T-cell (primary cell): Measurements from ENCODE around the gene ATAD1. TPM values are rescaled to one million over a fixed set of nuclear protein-coding genes. Genes with fewer than 3 reads are reported as not detected.
"Not testable (repeated sequence)": the region's sequence is repeated elsewhere in the genome, so short reads cannot be mapped to it uniquely, and the experiment has no call there.

Source experiments
- ATAC-seq, 4 experiments: fragments of 200-7000 bp in 3 of 4; fragments of 150-1000 bp in 1 of 4; cut with Tn5 transposase; replicated peaks in 1 of 4; 1 replicate in 3 of 4; 2 replicates in 1 of 4; pipeline ENCODE4 v1.10.0; 2021; ENCODE audit warnings: moderate library complexity in 3 of 4, mild to moderate bottlenecking in 2 of 4, moderate number of reproducible peaks in 1 of 4
- CTCF ChIA-PET, 2 donors: fragments of 300-600 bp; sonication (Branson Sonifier 250); formaldehyde crosslinking; loops; one replicate each; lab custom pipeline; 2022; ENCODE audit warnings: antibody characterized with exemption in 2 of 2; lab: Charles Lee
- POLR2A ChIA-PET, 2 donors: fragments of 300-600 bp; sonication (Branson Sonifier 250); formaldehyde crosslinking; loops; one replicate each; lab custom pipeline; 2022; ENCODE audit warnings: antibody characterized with exemption in 2 of 2; lab: Charles Lee
- DNase-seq, 35 experiments: peaks; one replicate each; pipeline versions ENCODE4 v3.0.0 to v3.0.0-alpha.2; 2013 to 2023
- H3K27ac ChIP-seq: one replicate; pipeline ENCODE4 v1.5.1; 2013; ENCODE audit warnings: low read length
- H3K27me3 ChIP-seq, 2 experiments: replicated peaks in 1 of 2; 1 replicate in 1 of 2; 2 replicates in 1 of 2; pipeline versions ENCODE4 v1.6.1 to v1.7.0; 2013; ENCODE audit warnings: low read length in 1 of 2, mixed read lengths in 1 of 2; ENCODE audit not compliant: control insufficient read depth in 2 of 2, insufficient read depth in 2 of 2; ENCODE audit errors: extremely low read depth in 1 of 2
- H3K36me3 ChIP-seq, 2 donors: 1 replicate in 1 of 2; 2 replicates in 1 of 2; pipeline versions ENCODE4 v1.6.1 to v1.7.0; 2013; ENCODE audit warnings: low read length in 1 of 2; ENCODE audit not compliant: control insufficient read depth in 2 of 2, insufficient read depth in 1 of 2; ENCODE audit errors: extremely low read depth in 1 of 2
- H3K4me1 ChIP-seq, 2 experiments: 1 replicate in 1 of 2; 2 replicates in 1 of 2; pipeline versions ENCODE4 v1.6.1 to v1.7.0; 2013; ENCODE audit warnings: low read length in 2 of 2, mixed read lengths in 1 of 2; ENCODE audit not compliant: insufficient read depth in 2 of 2, control insufficient read depth in 1 of 2; ENCODE audit errors: extremely low read depth in 1 of 2
- H3K4me3 ChIP-seq, 2 donors: 1 replicate in 1 of 2; 2 replicates in 1 of 2; pipeline versions ENCODE4 v1.5.1 to v1.7.0; 2013; ENCODE audit warnings: mild to moderate bottlenecking in 2 of 2, low read length in 1 of 2, moderate library complexity in 1 of 2; ENCODE audit not compliant: control insufficient read depth in 1 of 2; ENCODE audit errors: extremely low read depth in 1 of 2
- H3K9me3 ChIP-seq: 2 replicates; pipeline ENCODE4 v1.7.0; 2013
- H3K27ac Mint-ChIP-seq, 2 donors: one replicate each; pipeline ENCODE4 v1.8.0; 2020 to 2021; ENCODE audit warnings: mild to moderate bottlenecking in 2 of 2, mixed read lengths in 2 of 2
- H3K27me3 Mint-ChIP-seq, 2 donors: one replicate each; pipeline ENCODE4 v1.8.0; 2021 to 2022; ENCODE audit warnings: mixed read lengths in 2 of 2
- H3K36me3 Mint-ChIP-seq: one replicate; pipeline ENCODE4 v1.8.0; 2021; ENCODE audit warnings: mixed read lengths
- H3K4me1 Mint-ChIP-seq, 3 donors: one replicate each; pipeline ENCODE4 v1.8.0; 2020 to 2022; ENCODE audit warnings: mixed read lengths in 3 of 3, mild to moderate bottlenecking in 1 of 3
- H3K4me3 Mint-ChIP-seq, 3 donors: one replicate each; pipeline ENCODE4 v1.8.0; 2020 to 2022; ENCODE audit warnings: mild to moderate bottlenecking in 3 of 3, mixed read lengths in 3 of 3, moderate library complexity in 3 of 3
- H3K9me3 Mint-ChIP-seq, 3 donors: one replicate each; pipeline ENCODE4 v1.8.0; 2020 to 2022; ENCODE audit warnings: mixed read lengths in 3 of 3
- WGBS: methylation state at CpG from one replicate; pipeline ENCODE4 v1.1.5; 2013; ENCODE audit warnings: missing lambda C conversion rate; ENCODE audit not compliant: insufficient coverage; 5-methylcytosine and 5-hydroxymethylcytosine counted together
- total RNA-seq, 35 experiments: library from RNA in 6 of 35; stranded (reverse) in 6 of 35; fragments of 120-200 nt in 1 of 35; gene quantifications; one replicate each; pipeline versions ENCODE4 v1.2.1 to v1.2.4 and lab custom pipeline; 2013 to 2026

The ATAD1 gene
- total RNA-seq, 5 donors from 2014 or later (not counting 1 experiment from before 2014, with no cell fraction given) = 35.2 to 43.8 (median 42.1) TPM

- 96% methylated on average over 4 of the region's 4 CpGs for WGBS
- no peaks in the 10 kb centered on the region for H3K27me3 Mint-ChIP-seq
- peaks cover 0 to 4% of the 10 kb centered on the region in 2 experiments for H3K4me1 ChIP-seq
- no peak overlapping the region for H3K4me3 Mint-ChIP-seq
- CTCF ChIA-PET = interaction anchor here (0.7 to 1.2 kb wide), 3 partner anchors 9 to 32 kb away, joined by 3 to 5 read pairs (median 5); no protein-coding TSS in a partner anchor
- peaks cover 67% of the 10 kb centered on the region for H3K36me3 Mint-ChIP-seq
- no peaks in the 10 kb centered on the region for H3K27me3 ChIP-seq
- H3K9me3 Mint-ChIP-seq = peaks cover 4 to 13% (median 10%) of the 10 kb centered on the region in 3 donors
- ATAC-seq (no peak), DNase-seq (no peak)
- H3K27ac Mint-ChIP-seq = no peak overlapping the region
- H3K27ac ChIP-seq = no peak overlapping the region
- POLR2A ChIA-PET = interaction anchor here in 1 of 2 donors (0.6 kb wide), 1 partner anchor 65 kb away, joined by 3 read pairs; no protein-coding TSS in a partner anchor
- H3K4me3 ChIP-seq = no peak overlapping the region
- peaks cover 0 to 23% of the 10 kb centered on the region in 2 donors for H3K36me3 ChIP-seq
- peaks cover 52 to 60% (median 53%) of the 10 kb centered on the region in 3 donors for H3K4me1 Mint-ChIP-seq
- H3K9me3 ChIP-seq = peaks cover 5% of the 10 kb centered on the region
Measured at GRCh38 chr10:87803328-87803727, 14.7 kb downstream of the ATAD1 start.

- H3K27me3 ChIP-seq, DNase-seq, POLR2A ChIA-PET, CTCF ChIA-PET, H3K9me3 ChIP-seq, H3K27me3 Mint-ChIP-seq, H3K27ac ChIP-seq, H3K4me3 Mint-ChIP-seq, H3K4me1 ChIP-seq, H3K27ac Mint-ChIP-seq, ATAC-seq, H3K4me3 ChIP-seq: not testable (repeated sequence)
- peaks cover 4 to 13% (median 10%) of the 10 kb centered on the region in 3 donors for H3K9me3 Mint-ChIP-seq
- H3K4me1 Mint-ChIP-seq = peaks cover 57 to 67% (median 58%) of the 10 kb centered on the region in 3 donors
- no CpG with 5 or more reads among the region's 1 CpG for WGBS
- H3K36me3 Mint-ChIP-seq = peaks cover 70% of the 10 kb centered on the region
- peaks cover 0 to 27% of the 10 kb centered on the region in 2 donors for H3K36me3 ChIP-seq
Measured at GRCh38 chr10:87801813-87802435, 16.1 kb downstream of the ATAD1 start.

GRCh38 chr10:87799860-87800259 is 18.2 kb downstream of the ATAD1 start:
- peaks cover 0 to 27% of the 10 kb centered on the region in 2 donors for H3K36me3 ChIP-seq
- H3K27me3 ChIP-seq = no peaks in the 10 kb centered on the region
- Mint-ChIP-seq H3K27ac (no peak overlapping the region), H3K36me3 (peaks cover 49% of the 10 kb centered on the region), H3K4me1 (peaks cover 46 to 51% (median 47%) of the 10 kb centered on the region in 3 donors), H3K4me3 (no peak overlapping the region), H3K27me3 (no peaks in the 10 kb centered on the region), H3K9me3 (peaks cover 4 to 13% (median 10%) of the 10 kb centered on the region in 3 donors)
- no peak for DNase-seq
- H3K9me3 ChIP-seq = peaks cover 5% of the 10 kb centered on the region
- CTCF ChIA-PET = interaction anchor here in 1 of 2 donors (2.2 kb wide), 1 partner anchor 19 kb away, joined by 9 read pairs; no protein-coding TSS in a partner anchor
- no CpG with 5 or more reads among the region's 1 CpG for WGBS
- POLR2A ChIA-PET = no interaction called here
- ATAC-seq = no peak
- H3K4me3 ChIP-seq = no peak overlapping the region
- peaks cover 4 to 5% of the 10 kb centered on the region in 2 experiments for H3K4me1 ChIP-seq
- H3K27ac ChIP-seq = no peak overlapping the region

- Histone ChIP-seq H3K9me3 (peaks cover 5% of the 10 kb centered on the region), H3K4me1 (peaks cover 4 to 5% of the 10 kb centered on the region in 2 experiments), H3K27me3 (no peaks in the 10 kb centered on the region), H3K4me3 (no peak overlapping the region), H3K27ac (no peak overlapping the region), H3K36me3 (peaks cover 0 to 21% of the 10 kb centered on the region in 2 donors)
- ChIA-PET CTCF (interaction anchor here in 1 of 2 donors (0.6 to 2.2 kb wide), 2 partner anchors 21 to 387 kb away, joined by 3 to 9 read pairs; no protein-coding TSS in a partner anchor), POLR2A (interaction anchor here in 1 of 2 donors (0.6 to 0.7 kb wide), 2 partner anchors 70 to 396 kb away, joined by 5 to 8 read pairs; no protein-coding TSS in a partner anchor)
- peaks cover 3 to 10% (median 3%) of the 10 kb centered on the region in 3 donors for H3K9me3 Mint-ChIP-seq
- WGBS = 69% methylated on average over 2 of the region's 5 CpGs
- ATAC-seq (no peak), DNase-seq (no peak)
- H3K36me3 Mint-ChIP-seq = peaks cover 35% of the 10 kb centered on the region
- H3K4me3 Mint-ChIP-seq = peak overlapping the region in 1 of 3 donors; percentile 40
- no peaks in the 10 kb centered on the region for H3K27me3 Mint-ChIP-seq
- H3K4me1 Mint-ChIP-seq = peaks cover 50 to 54% (median 52%) of the 10 kb centered on the region in 3 donors
- H3K27ac Mint-ChIP-seq = peak overlapping the region; percentile 79 to 81
Measured at GRCh38 chr10:87798082-87798481, 19.9 kb downstream of the ATAD1 start.

- no peaks in the 10 kb centered on the region for H3K27me3 Mint-ChIP-seq
- 40% methylated on average over 1 of the region's 3 CpGs for WGBS
- DNase-seq (no peak), ATAC-seq (no peak)
- Histone ChIP-seq H3K4me3 (no peak overlapping the region), H3K27me3 (no peaks in the 10 kb centered on the region), H3K36me3 (peaks cover 5 to 15% of the 10 kb centered on the region in 2 donors), H3K27ac (no peak overlapping the region), H3K4me1 (peaks cover 2 to 5% of the 10 kb centered on the region in 2 experiments), H3K9me3 (no peaks in the 10 kb centered on the region)
- H3K9me3 Mint-ChIP-seq = no peaks in the 10 kb centered on the region
- ChIA-PET CTCF (interaction anchor here in 1 of 2 donors (1.0 to 1.6 kb wide), 2 partner anchors 10 to 24 kb away, joined by 3 to 7 read pairs; partner anchors contain the start of gene ATAD1), POLR2A (no interaction called here)
- H3K4me3 Mint-ChIP-seq = no peak overlapping the region
- peaks cover 40 to 57% (median 51%) of the 10 kb centered on the region in 3 donors for H3K4me1 Mint-ChIP-seq
- H3K27ac Mint-ChIP-seq = peak overlapping the region in 1 of 2 donors; percentile 78
- peaks cover 24% of the 10 kb centered on the region for H3K36me3 Mint-ChIP-seq
Measured at GRCh38 chr10:87794285-87794684, 23.7 kb downstream of the ATAD1 start.

GRCh38 chr10:87790185-87790584 is 27.8 kb downstream of the ATAD1 start:
- H3K36me3 ChIP-seq = peaks cover 5 to 23% of the 10 kb centered on the region in 2 donors
- ATAC-seq (no peak), DNase-seq (no peak)
- Mint-ChIP-seq H3K4me1 (peaks cover 20 to 36% (median 28%) of the 10 kb centered on the region in 3 donors), H3K36me3 (peaks cover 36% of the 10 kb centered on the region), H3K9me3 (no peaks in the 10 kb centered on the region), H3K27ac (no peak overlapping the region), H3K27me3 (no peaks in the 10 kb centered on the region), H3K4me3 (no peak overlapping the region)
- H3K9me3 ChIP-seq = no peaks in the 10 kb centered on the region
- H3K4me1 ChIP-seq = no peaks in the 10 kb centered on the region
- CTCF ChIA-PET = interaction anchor here in 1 of 2 donors (0.6 kb wide), 1 partner anchor 48 kb away, joined by 3 read pairs; no protein-coding TSS in a partner anchor
- no peaks in the 10 kb centered on the region for H3K27me3 ChIP-seq
- no CpG with 5 or more reads among the region's 3 CpGs for WGBS
- H3K27ac ChIP-seq = no peak overlapping the region
- POLR2A ChIA-PET = no interaction called here
- H3K4me3 ChIP-seq = no peak overlapping the region
